C4-2B (cell line): ENCODE measurements around the gene ZFYVE26.

ENCODE experiments used
- CTCF ChIP-seq: fragments of 450-650 bp; conservative IDR thresholded peaks from 2 replicates; pipeline ENCODE4 v1.5.1; 2017; ENCODE audit warnings: mild to moderate bottlenecking
- ZFX ChIP-seq: fragments of 450-650 bp; IDR thresholded peaks from 2 replicates; pipeline ENCODE4 v1.6.1; 2017

DNA sequence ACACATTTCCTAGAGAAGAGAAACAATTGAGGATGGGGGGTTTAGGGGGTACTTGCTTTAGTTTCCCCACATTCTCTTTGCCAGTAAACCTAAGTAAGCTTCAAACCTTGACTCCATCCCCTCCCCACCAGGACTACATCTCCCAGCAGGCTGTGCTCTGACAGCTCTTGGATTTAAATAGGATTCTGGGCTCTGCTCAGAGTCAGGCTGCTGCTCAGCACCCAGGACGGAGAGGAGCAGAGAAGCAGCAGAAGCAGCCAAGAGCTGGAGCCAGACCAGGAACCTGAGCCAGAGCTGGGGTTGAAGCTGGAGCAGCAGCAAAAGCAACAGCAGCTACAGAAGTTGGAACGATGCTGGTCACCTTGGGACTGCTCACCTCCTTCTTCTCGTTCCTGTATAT is 94.1 kb downstream of the ZFYVE26 start:
- TF ChIP-seq CTCF (no peak), ZFX (no peak)
